NOMO-1 treated with dmso at 0.1 percent for 144 hours (cell line): ENCODE results near the gene HACE1.
"Not testable (repeated sequence)": the region's sequence is repeated elsewhere in the genome, so short reads cannot be mapped to it uniquely, and the experiment has no call there.

Experiments
- DNase-seq: peaks from one replicate; lab custom pipeline; 2025; ENCODE audit not compliant: unreplicated experiment; lab: John Stamatoyannopoulos, UW

HACE1 gene, protein sequence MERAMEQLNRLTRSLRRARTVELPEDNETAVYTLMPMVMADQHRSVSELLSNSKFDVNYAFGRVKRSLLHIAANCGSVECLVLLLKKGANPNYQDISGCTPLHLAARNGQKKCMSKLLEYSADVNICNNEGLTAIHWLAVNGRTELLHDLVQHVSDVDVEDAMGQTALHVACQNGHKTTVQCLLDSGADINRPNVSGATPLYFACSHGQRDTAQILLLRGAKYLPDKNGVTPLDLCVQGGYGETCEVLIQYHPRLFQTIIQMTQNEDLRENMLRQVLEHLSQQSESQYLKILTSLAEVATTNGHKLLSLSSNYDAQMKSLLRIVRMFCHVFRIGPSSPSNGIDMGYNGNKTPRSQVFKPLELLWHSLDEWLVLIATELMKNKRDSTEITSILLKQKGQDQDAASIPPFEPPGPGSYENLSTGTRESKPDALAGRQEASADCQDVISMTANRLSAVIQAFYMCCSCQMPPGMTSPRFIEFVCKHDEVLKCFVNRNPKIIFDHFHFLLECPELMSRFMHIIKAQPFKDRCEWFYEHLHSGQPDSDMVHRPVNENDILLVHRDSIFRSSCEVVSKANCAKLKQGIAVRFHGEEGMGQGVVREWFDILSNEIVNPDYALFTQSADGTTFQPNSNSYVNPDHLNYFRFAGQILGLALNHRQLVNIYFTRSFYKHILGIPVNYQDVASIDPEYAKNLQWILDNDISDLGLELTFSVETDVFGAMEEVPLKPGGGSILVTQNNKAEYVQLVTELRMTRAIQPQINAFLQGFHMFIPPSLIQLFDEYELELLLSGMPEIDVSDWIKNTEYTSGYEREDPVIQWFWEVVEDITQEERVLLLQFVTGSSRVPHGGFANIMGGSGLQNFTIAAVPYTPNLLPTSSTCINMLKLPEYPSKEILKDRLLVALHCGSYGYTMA

GRCh38 chr6:104859225-104860146 is at the start of gene HACE1:
TSS of gene HACE1 (minus strand) at chr6:104859919. CDS start at chr6:104859642, 277 bp downstream.
- peak; percentile 87 for DNase-seq

DNA sequence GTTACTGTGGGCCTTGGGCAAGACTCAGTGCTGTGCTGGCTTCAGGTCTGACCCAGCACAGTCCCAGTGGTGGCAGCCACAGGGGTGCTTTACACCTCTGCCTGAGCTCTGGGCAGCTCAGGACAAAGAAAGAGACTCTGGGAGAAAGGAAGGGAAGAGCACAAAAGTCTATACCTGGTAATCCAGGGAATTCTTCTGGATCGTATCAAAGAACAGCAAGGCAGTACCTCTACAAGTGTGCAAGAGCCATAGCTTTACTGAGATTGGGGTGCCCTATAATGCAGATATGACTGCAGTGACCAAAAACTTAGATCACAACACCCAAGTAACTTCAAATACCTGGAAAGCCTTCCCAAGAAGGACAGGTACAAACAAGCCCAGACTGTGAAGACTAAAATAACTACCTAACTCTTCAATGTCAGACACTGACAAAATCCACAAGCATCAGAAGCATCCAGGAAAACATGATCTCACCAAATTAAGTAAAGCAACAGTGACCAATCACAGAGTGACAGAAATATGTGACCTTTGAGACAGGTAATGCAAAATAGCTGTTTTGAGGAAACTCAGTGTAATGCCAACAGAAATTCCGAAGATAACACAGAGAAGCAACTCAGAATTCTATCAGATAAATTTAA is 49.3 kb upstream of the HACE1 start:
- DNase-seq: no peak

- DNase-seq: no peak
Observed at GRCh38 chr6:104908031-104908887, 48.5 kb upstream of the HACE1 start.

DNA sequence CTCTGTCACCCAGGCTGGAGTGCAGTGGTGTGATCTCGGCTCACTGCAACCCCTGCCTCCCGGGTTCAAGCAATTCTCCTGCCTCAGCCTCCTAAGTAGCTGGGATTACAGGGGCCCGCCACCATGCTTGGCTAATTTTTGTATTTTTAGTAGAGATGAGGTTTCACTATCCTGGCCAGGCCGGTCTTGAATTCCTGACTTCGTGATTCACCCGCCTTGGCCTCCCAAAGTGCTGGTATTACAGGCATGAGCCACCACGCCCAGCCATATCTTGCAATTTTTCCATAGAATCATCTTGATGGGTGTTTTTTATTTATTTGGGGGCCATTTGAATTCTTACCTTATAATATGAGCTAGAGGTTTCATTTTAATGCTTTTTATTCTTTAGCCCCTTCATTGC is 39.2 kb upstream of the HACE1 start:
- not testable (repeated sequence) for DNase-seq

DNA sequence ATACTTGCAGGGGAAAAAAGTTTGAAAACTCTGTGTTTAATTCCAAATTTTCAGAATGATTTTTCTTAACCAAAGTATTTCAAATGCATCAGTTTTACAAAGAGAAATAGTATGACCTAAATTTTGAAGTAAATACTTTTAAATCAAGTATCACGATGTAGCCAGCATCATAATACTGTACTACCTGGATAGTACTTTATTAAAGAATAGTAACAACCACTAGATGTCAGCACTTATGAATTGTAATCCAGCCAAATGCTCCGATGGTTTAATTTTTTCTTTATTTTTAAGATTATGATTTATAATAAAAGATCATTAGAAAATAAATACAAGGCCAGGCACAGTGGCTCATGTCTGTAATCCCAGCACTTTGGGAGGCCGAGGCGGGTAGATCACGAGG is 37.2 kb upstream of the HACE1 start:
- no peak for DNase-seq

GRCh38 chr6:104888066-104888465 is 28.3 kb upstream of the HACE1 start:
- no peak for DNase-seq

DNA sequence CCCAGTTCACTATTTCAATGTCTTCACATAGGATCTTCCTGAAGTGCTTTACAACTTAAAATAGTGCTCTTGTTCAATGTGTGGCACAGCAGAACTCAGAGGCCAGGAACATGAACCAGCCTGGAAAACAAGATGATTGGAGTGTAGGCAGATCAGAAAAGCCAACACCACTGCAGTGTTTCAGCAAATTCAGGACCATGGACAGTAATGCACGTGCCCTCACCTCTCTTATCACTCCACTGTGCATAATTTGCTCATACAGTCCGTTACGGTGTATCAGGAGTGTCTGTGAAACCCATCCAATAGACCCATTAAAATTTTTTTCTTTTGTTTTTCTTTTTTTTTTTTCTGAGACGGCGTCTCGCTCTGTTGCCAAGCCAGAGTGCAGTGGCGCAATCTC is 27.6 kb upstream of the HACE1 start:
- no peak for DNase-seq

GRCh38 chr6:104885518-104886043 is 25.9 kb upstream of the HACE1 start:
- DNase-seq: no peak

- no peak for DNase-seq
Observed at GRCh38 chr6:104884867-104885517, 25.3 kb upstream of the HACE1 start.

- DNase-seq: no peak
Observed at GRCh38 chr6:104881964-104882668, 22.4 kb upstream of the HACE1 start.

DNA sequence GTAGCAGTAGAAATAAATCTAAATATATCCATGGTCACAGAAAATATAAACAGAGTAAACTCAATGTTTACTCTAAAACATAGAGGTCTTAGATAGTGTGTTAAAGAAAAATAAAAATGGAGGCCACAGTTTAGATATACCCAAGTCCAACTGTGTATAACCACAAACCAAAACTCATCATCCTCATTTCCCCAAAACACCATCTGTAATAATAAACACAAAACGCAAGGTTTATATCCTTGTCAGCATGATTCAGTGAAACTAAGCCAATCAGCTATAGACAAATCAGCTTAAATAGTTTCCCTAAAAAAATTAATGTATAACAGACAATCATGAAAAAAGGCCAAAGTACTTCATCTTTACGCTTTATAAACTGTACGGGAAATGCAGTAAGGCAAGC is 2.7 kb upstream of the HACE1 start:
- DNase-seq: no peak

GRCh38 chr6:104860221-104860620 is 502 bp upstream of the HACE1 start:
- no peak for DNase-seq

DNA sequence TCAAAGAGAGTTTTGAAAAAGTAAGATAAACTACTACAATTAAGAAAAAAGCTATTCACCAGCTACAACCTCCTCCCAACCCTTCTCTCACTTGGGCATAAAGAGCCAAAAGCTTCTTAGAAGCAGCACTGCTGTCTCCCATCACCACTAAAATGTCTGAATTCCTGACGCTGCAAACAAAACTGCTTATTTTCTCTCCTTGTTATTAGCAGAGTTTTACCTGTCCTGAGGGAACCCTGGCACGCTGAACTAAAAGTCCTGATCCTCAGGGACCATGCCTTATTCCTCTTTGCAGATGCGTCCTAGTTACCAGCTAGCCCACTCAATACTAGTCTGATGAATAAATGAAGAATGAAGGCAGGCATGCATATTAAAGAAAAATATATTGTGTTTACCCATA is 1.1 kb downstream of the HACE1 start:
- DNase-seq: no peak

GRCh38 chr6:104855507-104855906 is 4.2 kb downstream of the HACE1 start:
- DNase-seq: no peak

DNA sequence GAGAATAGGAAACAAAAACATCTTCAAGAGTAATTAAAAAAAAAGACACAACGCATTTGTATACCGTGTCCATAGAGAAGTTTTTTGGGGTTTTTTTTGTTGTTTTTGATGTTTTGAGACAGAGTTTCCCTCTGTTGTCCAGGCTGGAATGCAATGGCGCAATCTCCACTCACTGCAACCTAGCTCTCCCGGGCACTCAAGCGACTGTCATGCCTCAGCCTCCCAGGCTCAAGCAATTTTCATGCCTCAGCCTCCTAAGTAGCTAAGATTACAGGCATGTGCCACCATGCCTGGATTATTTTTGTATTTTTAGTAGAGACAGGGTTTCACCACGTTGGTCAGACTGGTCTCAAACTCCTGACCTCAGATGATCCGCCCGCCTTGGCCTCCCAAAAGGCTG is 12.0 kb downstream of the HACE1 start:
- not testable (repeated sequence) for DNase-seq

GRCh38 chr6:104843229-104843628 is 16.5 kb downstream of the HACE1 start:
- no peak for DNase-seq

GRCh38 chr6:104837158-104837557 is 22.6 kb downstream of the HACE1 start:
- no peak for DNase-seq

DNA sequence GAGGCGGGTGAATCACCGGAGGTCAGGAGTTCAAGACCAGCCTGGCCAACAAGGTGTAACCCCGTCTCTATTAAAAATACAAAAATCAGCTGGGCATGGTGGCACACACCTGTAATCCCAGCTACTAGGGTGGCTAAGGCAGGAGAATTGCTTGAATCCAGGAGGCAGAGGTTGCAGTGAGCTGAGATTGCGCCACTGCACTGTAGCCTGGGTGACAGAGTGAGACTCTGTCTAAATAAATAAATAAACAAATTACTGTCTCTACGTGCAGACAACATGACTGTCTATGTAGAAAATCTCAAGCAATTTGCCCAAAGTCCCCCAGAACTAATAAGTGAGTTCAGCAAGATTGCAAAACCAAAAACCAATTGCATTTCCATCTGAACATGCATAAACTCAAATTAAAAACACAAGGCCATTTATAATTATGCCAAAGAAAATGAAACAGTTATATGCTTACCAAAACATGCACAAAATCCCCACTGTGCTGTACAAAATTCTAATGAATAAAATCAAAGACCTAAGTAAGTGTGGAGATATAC is 23.2 kb downstream of the HACE1 start:
- not testable (repeated sequence) for DNase-seq
